ENCODE measurements around the gene MAST2. TPM values are rescaled to one million over a fixed set of nuclear protein-coding genes. Genes with fewer than 3 reads are reported as not detected.

The MAST2 gene
- total and polyA plus RNA-seq, 2 of the 4 experiments (the other 2 are of a cell fraction) = 14.2 to 41.0 TPM

DNA sequence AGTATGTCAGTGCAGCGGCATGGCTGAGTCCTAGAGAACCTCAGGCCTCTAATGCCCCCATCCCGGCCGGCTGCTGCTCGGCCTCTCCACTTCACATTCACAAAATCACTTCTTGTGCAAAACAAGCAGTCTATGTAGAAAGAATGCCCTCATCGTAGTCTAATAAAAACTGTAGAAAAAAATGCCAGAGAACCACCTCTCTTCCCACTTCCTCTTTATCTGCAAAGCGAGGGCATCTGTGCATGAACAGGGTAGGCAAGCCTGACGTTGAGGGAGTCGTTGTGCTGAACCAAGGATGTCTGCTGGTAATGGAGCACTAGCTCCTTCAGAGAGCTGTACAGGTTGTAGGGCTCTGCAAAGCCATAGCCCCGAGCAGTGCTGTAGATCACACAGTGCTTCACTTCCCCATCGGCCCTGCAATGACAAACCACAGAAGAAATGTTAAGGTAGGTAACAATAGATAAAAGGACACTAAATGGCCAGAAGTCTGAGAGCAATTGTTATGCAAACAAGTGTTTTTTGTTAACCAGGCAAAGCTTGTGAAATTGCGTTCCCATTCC is 240.1 kb downstream of the MAST2 start:
- Histone ChIP-seq H4K8ac (ENCODE audit: low read depth in 2 of 2, low read length in 2 of 2) (no peak overlapping the region), H3K4me1 (ENCODE audit: control insufficient read depth, insufficient read depth, low read length) (peaks cover 6% of the 10 kb centered on the region; the same call in 1 of the 2 replicates), H3K9me1 (ENCODE audit: insufficient read depth, low read length) (peaks cover 6% of the 10 kb centered on the region), H3K4ac (ENCODE audit: low read depth, low read length) (no peak overlapping the region), H4K5ac (ENCODE audit: low read depth, low read length) (no peak overlapping the region), H3K18ac (ENCODE audit: low read depth, low read length) (no peak overlapping the region), H4K20me1 (ENCODE audit: insufficient read depth, low read length) (no peaks in the 10 kb centered on the region), H2BK5ac (ENCODE audit: low read depth, low read length, poor library complexity, severe bottlenecking) (no peak overlapping the region), H3K27ac (ENCODE audit: insufficient read depth, low read length) (no peak overlapping the region), H2AK5ac (ENCODE audit: low read depth, low read length) (no peak overlapping the region), H3K27me3 (ENCODE audit: control insufficient read depth, insufficient read depth, low read length) (no peaks in the 10 kb centered on the region), H3K36me3 (ENCODE audit: control insufficient read depth, insufficient read depth, low read length) (peaks cover 2% of the 10 kb centered on the region; the same call in 1 of the 2 replicates), H3K79me1 (ENCODE audit: low read depth in 1 of 2, low read length in 2 of 2) (no peaks in the 10 kb centered on the region), H4K91ac (ENCODE audit: insufficient read depth, low read depth, low read length) (no peak overlapping the region), H2AK9ac (replicated peaks; ENCODE audit: low read depth, low read length, poor library complexity) (no peak overlapping the region), H3K4me3 (ENCODE audit: insufficient read depth, low read depth, low read length) (no peak overlapping the region), H3K56ac (ENCODE audit: extremely low read depth, insufficient read depth, low read length) (no peak overlapping the region), H2BK15ac (ENCODE audit: low read depth, low read length) (no peak overlapping the region), H2AFZ (replicated peaks; ENCODE audit: low read length, poor library complexity) (no peak overlapping the region), H3K14ac (replicated peaks; ENCODE audit: low read depth, low read length) (no peak overlapping the region), H2BK120ac (ENCODE audit: low read depth, low read length) (no peak overlapping the region), H3K4me2 (ENCODE audit: low read depth, low read length) (no peak overlapping the region), H2BK20ac (ENCODE audit: low read depth, low read length) (no peak overlapping the region), H3K23ac (ENCODE audit: low read depth, low read length) (no peak overlapping the region), H3K9me3 (ENCODE audit: control insufficient read depth, insufficient read depth, low read length) (no peaks in the 10 kb centered on the region), H3K9ac (ENCODE audit: low read depth, low read length) (no peak overlapping the region)
- ChIA-PET CTCF (interaction anchor here (0.9 kb wide), 1 partner anchor 20 kb away, joined by 4 read pairs; no protein-coding TSS in a partner anchor), POLR2A (ENCODE audit: unreplicated experiment) (no interaction called here)
- dilution Hi-C loops (cut with HindIII; ENCODE audit: low sequenced_read_pairs, unreplicated experiment) = loop anchor here (25.0 kb wide), 1 partner anchor 144 kb away; the partner anchor contains the start of genes P3R3URF, POMGNT1 and TSPAN1
- DNase-seq (no peak), ATAC-seq (ENCODE audit: low read depth) (no peak)
- TF ChIP-seq, protein P1, sequence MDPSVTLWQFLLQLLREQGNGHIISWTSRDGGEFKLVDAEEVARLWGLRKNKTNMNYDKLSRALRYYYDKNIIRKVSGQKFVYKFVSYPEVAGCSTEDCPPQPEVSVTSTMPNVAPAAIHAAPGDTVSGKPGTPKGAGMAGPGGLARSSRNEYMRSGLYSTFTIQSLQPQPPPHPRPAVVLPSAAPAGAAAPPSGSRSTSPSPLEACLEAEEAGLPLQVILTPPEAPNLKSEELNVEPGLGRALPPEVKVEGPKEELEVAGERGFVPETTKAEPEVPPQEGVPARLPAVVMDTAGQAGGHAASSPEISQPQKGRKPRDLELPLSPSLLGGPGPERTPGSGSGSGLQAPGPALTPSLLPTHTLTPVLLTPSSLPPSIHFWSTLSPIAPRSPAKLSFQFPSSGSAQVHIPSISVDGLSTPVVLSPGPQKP (IDR thresholded peaks at IDR 0.05; ENCODE audit: borderline replicate concordance, low read depth, low read length) = no peak
- no peak for TF ChIP-seq MAFK (IDR thresholded peaks at IDR 0.05; ENCODE audit: low read depth, low read length)
- no peak for TF ChIP-seq BHLHE40 (IDR thresholded peaks at IDR 0.05; ENCODE audit: low read depth, low read length)
- no peak for TF ChIP-seq RCOR1 (IDR thresholded peaks at IDR 0.05; ENCODE audit: insufficient replicate concordance, low read length)
- TF ChIP-seq, protein P2, sequence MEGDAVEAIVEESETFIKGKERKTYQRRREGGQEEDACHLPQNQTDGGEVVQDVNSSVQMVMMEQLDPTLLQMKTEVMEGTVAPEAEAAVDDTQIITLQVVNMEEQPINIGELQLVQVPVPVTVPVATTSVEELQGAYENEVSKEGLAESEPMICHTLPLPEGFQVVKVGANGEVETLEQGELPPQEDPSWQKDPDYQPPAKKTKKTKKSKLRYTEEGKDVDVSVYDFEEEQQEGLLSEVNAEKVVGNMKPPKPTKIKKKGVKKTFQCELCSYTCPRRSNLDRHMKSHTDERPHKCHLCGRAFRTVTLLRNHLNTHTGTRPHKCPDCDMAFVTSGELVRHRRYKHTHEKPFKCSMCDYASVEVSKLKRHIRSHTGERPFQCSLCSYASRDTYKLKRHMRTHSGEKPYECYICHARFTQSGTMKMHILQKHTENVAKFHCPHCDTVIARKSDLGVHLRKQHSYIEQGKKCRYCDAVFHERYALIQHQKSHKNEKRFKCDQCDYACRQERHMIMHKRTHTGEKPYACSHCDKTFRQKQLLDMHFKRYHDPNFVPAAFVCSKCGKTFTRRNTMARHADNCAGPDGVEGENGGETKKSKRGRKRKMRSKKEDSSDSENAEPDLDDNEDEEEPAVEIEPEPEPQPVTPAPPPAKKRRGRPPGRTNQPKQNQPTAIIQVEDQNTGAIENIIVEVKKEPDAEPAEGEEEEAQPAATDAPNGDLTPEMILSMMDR (conservative IDR thresholded peaks at IDR 0.05; ENCODE audit: low read depth, low read length) = no peak
- no peak for TF ChIP-seq MXI1 (IDR thresholded peaks at IDR 0.05; ENCODE audit: borderline replicate concordance, low read depth, low read length)
- TF ChIP-seq POLR2A (IDR thresholded peaks at IDR 0.05; ENCODE audit: low read depth, low read length) = no peak
- TF ChIP-seq RAD21 (IDR thresholded peaks at IDR 0.05; ENCODE audit: low read length) = no peak
- TF ChIP-seq, protein P3, sequence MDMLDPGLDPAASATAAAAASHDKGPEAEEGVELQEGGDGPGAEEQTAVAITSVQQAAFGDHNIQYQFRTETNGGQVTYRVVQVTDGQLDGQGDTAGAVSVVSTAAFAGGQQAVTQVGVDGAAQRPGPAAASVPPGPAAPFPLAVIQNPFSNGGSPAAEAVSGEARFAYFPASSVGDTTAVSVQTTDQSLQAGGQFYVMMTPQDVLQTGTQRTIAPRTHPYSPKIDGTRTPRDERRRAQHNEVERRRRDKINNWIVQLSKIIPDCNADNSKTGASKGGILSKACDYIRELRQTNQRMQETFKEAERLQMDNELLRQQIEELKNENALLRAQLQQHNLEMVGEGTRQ (IDR thresholded peaks at IDR 0.05; ENCODE audit: low read depth, low read length) = no peak
- TF ChIP-seq MAZ (IDR thresholded peaks at IDR 0.05; ENCODE audit: borderline replicate concordance, low read depth, low read length) = no peak
- TF ChIP-seq CEBPB (IDR thresholded peaks at IDR 0.05; ENCODE audit: low read depth, low read length) = no peak
- in situ Hi-C loops (cut with MboI; ENCODE audit: low sequenced_read_pairs) = no loop called here
- no CpG with 5 or more reads among the region's 11 CpGs for WGBS, 2 experiments (ENCODE audit: extremely low coverage in 2 of 2, insufficient read length in 1 of 2)
- intact Hi-C loops (cut with micrococcal nuclease) = loop anchor here (10.0 kb wide), 1 partner anchor 51 kb away; no protein-coding TSS in a partner anchor
- BruUV-seq (replicated peaks) = no TSS peak

Data from IMR-90 (cell line).